ENCODE results near the gene MPL. TPM values are rescaled to one million over a fixed set of nuclear protein-coding genes. Genes with fewer than 3 reads are reported as not detected.

Gene MPL
- polyA plus RNA-seq, 1 donor (not counting 4 experiments of a cell fraction or from before 2014, with no cell fraction given): not detected

- Histone ChIP-seq H3K36me3 (ENCODE audit: control insufficient read depth in 2 of 2, extremely low read depth in 1 of 2, insufficient read depth in 2 of 2, low read length in 2 of 2) (peaks cover 22 to 24% of the 10 kb centered on the region in 2 experiments), H3K27me3 (ENCODE audit: control insufficient read depth, extremely low read depth, insufficient read depth, low read length) (no peaks in the 10 kb centered on the region), H3K4me2 (ENCODE audit: control insufficient read depth, extremely low read depth, insufficient read depth, low read depth, low read length) (no peak overlapping the region), H3K4me1 (ENCODE audit: control insufficient read depth, extremely low read depth, insufficient read depth, low read length) (peaks cover 7% of the 10 kb centered on the region), H3K9ac (ENCODE audit: control insufficient read depth, extremely low read depth, insufficient read depth, low read length) (no peak overlapping the region), H3K9me3 (ENCODE audit: control insufficient read depth, low read depth, low read length) (no peaks in the 10 kb centered on the region), H4K20me1 (ENCODE audit: control insufficient read depth, extremely low read depth, insufficient read depth, low read length) (no peaks in the 10 kb centered on the region), H3K27ac (ENCODE audit: control insufficient read depth, insufficient read depth, low read length) (no peak overlapping the region), H2AFZ (ENCODE audit: control insufficient read depth, low read length) (no peak overlapping the region), H3K79me2 (ENCODE audit: control insufficient read depth, insufficient read depth, low read length) (no peaks in the 10 kb centered on the region), H3K4me3 (ENCODE audit: control insufficient read depth in 2 of 3, extremely low read depth in 1 of 3, insufficient read depth in 2 of 3, low read depth in 1 of 3, low read length in 3 of 3) (no peak overlapping the region), H3K9me1 (ENCODE audit: control insufficient read depth, extremely low read depth, insufficient read depth, low read length) (no peaks in the 10 kb centered on the region)
- TF ChIP-seq, protein P1, sequence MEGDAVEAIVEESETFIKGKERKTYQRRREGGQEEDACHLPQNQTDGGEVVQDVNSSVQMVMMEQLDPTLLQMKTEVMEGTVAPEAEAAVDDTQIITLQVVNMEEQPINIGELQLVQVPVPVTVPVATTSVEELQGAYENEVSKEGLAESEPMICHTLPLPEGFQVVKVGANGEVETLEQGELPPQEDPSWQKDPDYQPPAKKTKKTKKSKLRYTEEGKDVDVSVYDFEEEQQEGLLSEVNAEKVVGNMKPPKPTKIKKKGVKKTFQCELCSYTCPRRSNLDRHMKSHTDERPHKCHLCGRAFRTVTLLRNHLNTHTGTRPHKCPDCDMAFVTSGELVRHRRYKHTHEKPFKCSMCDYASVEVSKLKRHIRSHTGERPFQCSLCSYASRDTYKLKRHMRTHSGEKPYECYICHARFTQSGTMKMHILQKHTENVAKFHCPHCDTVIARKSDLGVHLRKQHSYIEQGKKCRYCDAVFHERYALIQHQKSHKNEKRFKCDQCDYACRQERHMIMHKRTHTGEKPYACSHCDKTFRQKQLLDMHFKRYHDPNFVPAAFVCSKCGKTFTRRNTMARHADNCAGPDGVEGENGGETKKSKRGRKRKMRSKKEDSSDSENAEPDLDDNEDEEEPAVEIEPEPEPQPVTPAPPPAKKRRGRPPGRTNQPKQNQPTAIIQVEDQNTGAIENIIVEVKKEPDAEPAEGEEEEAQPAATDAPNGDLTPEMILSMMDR (optimal IDR thresholded peaks at IDR 0.05 in 1 of 3, IDR thresholded peaks at IDR 0.05 in 1 of 3, conservative IDR thresholded peaks at IDR 0.05 in 1 of 3; ENCODE audit: extremely low read depth in 1 of 3, insufficient read depth in 2 of 3, low read length in 3 of 3): no peak
- TF ChIP-seq EZH2 (IDR thresholded peaks at IDR 0.05; ENCODE audit: low read length): no peak
- dilution Hi-C loops (cut with MboI; ENCODE audit: extremely low pct_ligation_motif_present, low sequenced_read_pairs): no loop called here
- FAIRE-seq (no peak), DNase-seq (ENCODE audit: low read depth, low spot score) (no peak)
Observed at GRCh38 chr1:43379476-43379875, 41.9 kb downstream of the MPL start.

DNA sequence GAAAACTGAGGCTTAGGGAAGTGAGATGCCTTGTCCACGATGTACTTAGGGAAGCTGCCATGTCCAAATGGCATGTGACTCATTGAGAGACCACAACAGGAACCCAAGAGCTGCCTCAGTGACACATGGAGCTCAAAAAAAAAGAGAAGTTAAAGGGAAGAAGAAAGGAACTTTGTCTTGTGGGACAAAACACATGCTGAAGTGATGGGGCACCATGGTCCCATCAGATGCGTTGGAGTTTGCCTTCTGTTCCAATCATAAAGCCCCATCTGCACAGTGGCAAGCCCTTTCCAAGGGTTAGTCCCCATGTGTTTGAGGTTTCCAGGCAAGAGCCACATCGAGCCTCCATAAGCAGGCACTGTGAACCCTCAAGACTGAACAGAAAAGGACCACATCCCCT, 44.0 kb downstream of the MPL start:
- no peaks in the 10 kb centered on the region for H3K79me2 ChIP-seq (ENCODE audit: control insufficient read depth, insufficient read depth, low read length)
- FAIRE-seq: no peak
- peaks cover 38 to 40% of the 10 kb centered on the region in 2 experiments for H3K36me3 ChIP-seq (ENCODE audit: control insufficient read depth in 2 of 2, extremely low read depth in 1 of 2, insufficient read depth in 2 of 2, low read length in 2 of 2)
- no peaks in the 10 kb centered on the region for H4K20me1 ChIP-seq (ENCODE audit: control insufficient read depth, extremely low read depth, insufficient read depth, low read length)
- no peak overlapping the region for H3K4me2 ChIP-seq (ENCODE audit: control insufficient read depth, extremely low read depth, insufficient read depth, low read depth, low read length)
- no peak overlapping the region for H3K27ac ChIP-seq (ENCODE audit: control insufficient read depth, insufficient read depth, low read length)
- no peak for DNase-seq (ENCODE audit: low read depth, low spot score)
- dilution Hi-C loops (cut with MboI; ENCODE audit: extremely low pct_ligation_motif_present, low sequenced_read_pairs): no loop called here
- H3K4me1 ChIP-seq (ENCODE audit: control insufficient read depth, extremely low read depth, insufficient read depth, low read length): peaks cover 6% of the 10 kb centered on the region
- no peaks in the 10 kb centered on the region for H3K9me1 ChIP-seq (ENCODE audit: control insufficient read depth, extremely low read depth, insufficient read depth, low read length)
- no peak overlapping the region for H3K4me3 ChIP-seq (ENCODE audit: control insufficient read depth in 2 of 3, extremely low read depth in 1 of 3, insufficient read depth in 2 of 3, low read depth in 1 of 3, low read length in 3 of 3)
- H2AFZ ChIP-seq (ENCODE audit: control insufficient read depth, low read length): no peak overlapping the region
- H3K27me3 ChIP-seq (ENCODE audit: control insufficient read depth, extremely low read depth, insufficient read depth, low read length): no peaks in the 10 kb centered on the region
- TF ChIP-seq, protein P1 (optimal IDR thresholded peaks at IDR 0.05 in 1 of 3, IDR thresholded peaks at IDR 0.05 in 1 of 3, conservative IDR thresholded peaks at IDR 0.05 in 1 of 3; ENCODE audit: extremely low read depth in 1 of 3, insufficient read depth in 2 of 3, low read length in 3 of 3): no peak
- TF ChIP-seq EZH2 (IDR thresholded peaks at IDR 0.05; ENCODE audit: low read length): no peak
- H3K9ac ChIP-seq (ENCODE audit: control insufficient read depth, extremely low read depth, insufficient read depth, low read length): no peak overlapping the region
- H3K9me3 ChIP-seq (ENCODE audit: control insufficient read depth, low read depth, low read length): no peaks in the 10 kb centered on the region

Measured in keratinocyte (primary cell).